Epithelial cell of esophagus (primary cell): Measurements from ENCODE around the gene TRPC6.

Experiments
- DNase-seq: peaks from one replicate; pipeline ENCODE4 v3.0.0; 2010; ENCODE audit warnings: low read depth
- H3K4me3 ChIP-seq: 2 replicates; pipeline ENCODE4 v1.5.1; 2011; ENCODE audit warnings: mild to moderate bottlenecking, low read length, control low read depth
- CTCF ChIP-seq: IDR thresholded peaks from 2 replicates; pipeline ENCODE4 v1.5.1; 2011; ENCODE audit warnings: low read depth, mild to moderate bottlenecking, low read length, control low read depth, inconsistent platforms; ENCODE audit not compliant: insufficient read depth; ENCODE audit errors: missing control alignments

The TRPC6 gene

GRCh38 chr11:101509922-101510321 is 73.9 kb downstream of the TRPC6 start:
- no peak for TF ChIP-seq CTCF
- no peak for DNase-seq
- no peak overlapping the region for H3K4me3 ChIP-seq

- TF ChIP-seq CTCF = no peak
- no peak for DNase-seq
Measured at GRCh38 chr11:101508370-101508769, 75.4 kb downstream of the TRPC6 start.

DNA sequence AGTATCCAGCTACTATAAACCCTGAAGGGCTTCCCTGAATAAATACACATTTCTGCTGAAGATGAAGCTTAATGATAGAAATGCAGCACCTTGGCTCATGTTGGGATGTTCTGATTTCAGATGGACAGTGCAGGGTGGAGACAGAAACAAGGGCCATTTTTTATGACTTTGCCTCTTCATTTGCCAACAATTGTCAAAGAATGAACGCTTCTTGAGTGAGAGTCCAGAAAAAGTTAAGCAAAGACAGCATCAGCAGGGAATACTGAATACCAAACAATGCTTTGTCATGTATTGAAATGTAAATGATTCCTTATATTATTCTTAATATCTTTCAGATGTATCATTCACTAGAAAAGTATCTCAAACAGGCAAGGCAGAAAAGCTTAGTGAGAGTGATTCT is 84.9 kb downstream of the TRPC6 start:
- no peak for DNase-seq
- H3K4me3 ChIP-seq = no peak overlapping the region
- TF ChIP-seq CTCF = no peak

More at GRCh38 chr11:101508370-101508769, 75.4 kb downstream of the TRPC6 start:
- H3K4me3 ChIP-seq = no peak overlapping the region

DNA sequence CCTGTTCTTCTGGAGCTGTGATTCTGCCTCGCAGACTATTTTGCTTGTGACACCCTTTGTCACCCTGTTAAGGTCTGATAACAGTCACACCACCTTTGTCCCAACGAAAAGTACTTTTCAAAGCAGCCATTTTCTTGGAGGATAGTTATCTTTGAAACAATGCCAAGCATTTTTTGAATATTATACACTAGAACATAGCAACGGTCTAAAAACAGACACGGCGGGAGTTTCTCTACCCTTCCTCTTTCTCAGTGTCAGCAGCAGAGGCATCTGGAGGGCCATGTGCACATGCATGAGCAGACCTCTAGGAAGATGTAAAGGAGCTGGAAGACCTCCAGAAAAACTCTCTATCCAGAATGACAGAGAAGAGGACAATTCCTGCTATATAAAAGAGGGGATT is 86.5 kb downstream of the TRPC6 start:
- H3K4me3 ChIP-seq = no peak overlapping the region
- no peak for DNase-seq
- TF ChIP-seq CTCF = no peak

- no peak for TF ChIP-seq CTCF
- peak; percentile 30 for DNase-seq
- H3K4me3 ChIP-seq = no peak overlapping the region
Measured at GRCh38 chr11:101487775-101488174, 96.0 kb downstream of the TRPC6 start.

DNA sequence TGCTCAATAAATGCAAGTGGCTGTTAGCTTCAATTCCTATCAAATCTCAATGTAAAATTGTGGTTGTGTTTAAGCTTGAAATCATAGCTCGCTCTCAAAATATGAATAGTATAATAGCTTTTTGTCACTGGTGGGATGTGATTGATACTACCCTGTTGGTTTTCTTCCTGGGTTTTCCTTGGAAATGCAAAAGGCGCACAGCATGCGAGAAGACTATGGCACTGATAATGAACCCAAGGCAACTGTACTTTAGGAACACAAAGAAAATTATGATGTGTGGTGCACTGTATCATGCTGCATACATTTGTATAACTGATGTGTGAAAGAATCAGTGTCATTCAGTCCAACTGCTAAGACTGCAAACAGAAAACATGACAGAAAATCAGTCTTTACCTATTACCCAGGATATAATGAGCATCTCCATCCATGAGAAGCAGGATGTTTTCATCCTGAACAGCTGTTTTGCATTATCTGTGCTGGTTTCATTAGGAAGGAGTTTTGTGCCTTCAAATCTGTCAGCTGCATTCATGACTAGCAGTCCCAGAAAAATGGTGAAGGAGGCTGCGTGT is 101.2 kb downstream of the TRPC6 start:
- TF ChIP-seq CTCF = no peak
- DNase-seq = no peak
- no peak overlapping the region for H3K4me3 ChIP-seq
